ENCODE data around the gene PC.

DNA sequence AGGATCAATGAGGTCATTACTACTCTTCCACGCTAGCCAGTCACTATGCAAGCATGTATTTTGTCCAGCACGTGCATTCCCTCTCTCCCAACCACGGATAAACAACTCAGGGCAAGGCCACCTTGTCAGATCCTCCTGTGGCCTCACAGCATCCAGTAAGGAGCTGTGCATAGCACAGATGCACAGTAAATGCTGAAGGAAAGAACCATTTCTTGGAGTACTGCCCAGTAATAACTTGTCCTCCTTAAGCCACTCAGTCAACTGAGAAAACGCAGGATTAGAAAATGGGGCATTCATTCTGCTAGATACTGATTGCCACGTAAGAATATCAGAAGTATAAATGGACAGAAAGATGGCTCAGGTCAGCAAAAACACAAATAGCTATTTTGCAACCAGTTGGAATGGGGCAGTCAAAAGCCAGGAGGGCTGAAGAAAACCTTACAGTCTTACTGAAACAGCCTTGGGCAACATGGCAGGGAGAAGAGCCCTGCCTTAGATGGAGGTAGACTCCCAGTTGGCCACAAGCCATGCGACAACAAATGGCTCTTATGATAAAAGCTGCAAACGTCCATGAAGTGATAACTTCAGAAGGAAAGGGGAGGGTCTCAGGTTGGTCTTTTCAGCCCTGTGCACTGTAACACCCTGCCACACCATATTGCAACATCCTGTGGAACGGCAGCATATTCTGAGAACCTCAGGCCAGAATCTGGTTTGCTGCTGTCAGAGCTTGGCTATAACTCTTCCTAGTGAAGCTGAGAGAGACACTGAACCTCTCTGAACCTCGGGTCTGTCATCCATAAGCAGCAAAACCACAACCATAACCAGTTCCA is 23.0 kb downstream of the PC start:
- TF ChIP-seq, protein P1, sequence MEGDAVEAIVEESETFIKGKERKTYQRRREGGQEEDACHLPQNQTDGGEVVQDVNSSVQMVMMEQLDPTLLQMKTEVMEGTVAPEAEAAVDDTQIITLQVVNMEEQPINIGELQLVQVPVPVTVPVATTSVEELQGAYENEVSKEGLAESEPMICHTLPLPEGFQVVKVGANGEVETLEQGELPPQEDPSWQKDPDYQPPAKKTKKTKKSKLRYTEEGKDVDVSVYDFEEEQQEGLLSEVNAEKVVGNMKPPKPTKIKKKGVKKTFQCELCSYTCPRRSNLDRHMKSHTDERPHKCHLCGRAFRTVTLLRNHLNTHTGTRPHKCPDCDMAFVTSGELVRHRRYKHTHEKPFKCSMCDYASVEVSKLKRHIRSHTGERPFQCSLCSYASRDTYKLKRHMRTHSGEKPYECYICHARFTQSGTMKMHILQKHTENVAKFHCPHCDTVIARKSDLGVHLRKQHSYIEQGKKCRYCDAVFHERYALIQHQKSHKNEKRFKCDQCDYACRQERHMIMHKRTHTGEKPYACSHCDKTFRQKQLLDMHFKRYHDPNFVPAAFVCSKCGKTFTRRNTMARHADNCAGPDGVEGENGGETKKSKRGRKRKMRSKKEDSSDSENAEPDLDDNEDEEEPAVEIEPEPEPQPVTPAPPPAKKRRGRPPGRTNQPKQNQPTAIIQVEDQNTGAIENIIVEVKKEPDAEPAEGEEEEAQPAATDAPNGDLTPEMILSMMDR (conservative IDR thresholded peaks at IDR 0.05; ENCODE audit: low read depth, low read length), result no peak
- no peak for TF ChIP-seq EZH2 (IDR thresholded peaks at IDR 0.05; ENCODE audit: low read length, unreplicated experiment)

Data from PC-3 (cell line).